Measurements from ENCODE around the gene FBXL15.

The FBXL15 gene

DNA sequence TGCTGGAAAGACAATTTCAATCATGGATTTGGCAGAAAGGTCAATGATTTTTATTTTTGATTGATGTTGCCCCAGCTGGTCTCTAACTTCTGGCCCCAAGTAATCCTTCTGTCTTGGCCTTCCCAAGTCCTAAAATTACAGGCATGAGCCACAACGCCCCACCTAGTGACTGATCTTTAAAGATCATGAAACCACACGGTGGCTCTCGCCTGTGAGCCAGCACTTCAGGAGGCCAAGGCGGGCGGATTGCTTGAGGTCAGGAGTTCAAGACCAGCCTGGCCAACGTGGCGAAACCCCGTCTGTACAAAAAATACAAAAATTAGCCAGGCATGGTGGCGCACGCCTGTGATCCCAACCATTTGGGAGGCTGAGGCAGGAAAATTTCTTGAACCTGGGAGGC is 43.3 kb downstream of the FBXL15 start:
- no peak overlapping the region for H3K4me3 ChIP-seq (replicated peaks in 1 of 2; ENCODE audit: low read depth in 2 of 2, low read length in 2 of 2)
- TF ChIP-seq, protein P1, sequence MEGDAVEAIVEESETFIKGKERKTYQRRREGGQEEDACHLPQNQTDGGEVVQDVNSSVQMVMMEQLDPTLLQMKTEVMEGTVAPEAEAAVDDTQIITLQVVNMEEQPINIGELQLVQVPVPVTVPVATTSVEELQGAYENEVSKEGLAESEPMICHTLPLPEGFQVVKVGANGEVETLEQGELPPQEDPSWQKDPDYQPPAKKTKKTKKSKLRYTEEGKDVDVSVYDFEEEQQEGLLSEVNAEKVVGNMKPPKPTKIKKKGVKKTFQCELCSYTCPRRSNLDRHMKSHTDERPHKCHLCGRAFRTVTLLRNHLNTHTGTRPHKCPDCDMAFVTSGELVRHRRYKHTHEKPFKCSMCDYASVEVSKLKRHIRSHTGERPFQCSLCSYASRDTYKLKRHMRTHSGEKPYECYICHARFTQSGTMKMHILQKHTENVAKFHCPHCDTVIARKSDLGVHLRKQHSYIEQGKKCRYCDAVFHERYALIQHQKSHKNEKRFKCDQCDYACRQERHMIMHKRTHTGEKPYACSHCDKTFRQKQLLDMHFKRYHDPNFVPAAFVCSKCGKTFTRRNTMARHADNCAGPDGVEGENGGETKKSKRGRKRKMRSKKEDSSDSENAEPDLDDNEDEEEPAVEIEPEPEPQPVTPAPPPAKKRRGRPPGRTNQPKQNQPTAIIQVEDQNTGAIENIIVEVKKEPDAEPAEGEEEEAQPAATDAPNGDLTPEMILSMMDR (IDR thresholded peaks at IDR 0.05; ENCODE audit: low read depth, low read length) = no peak

DNA sequence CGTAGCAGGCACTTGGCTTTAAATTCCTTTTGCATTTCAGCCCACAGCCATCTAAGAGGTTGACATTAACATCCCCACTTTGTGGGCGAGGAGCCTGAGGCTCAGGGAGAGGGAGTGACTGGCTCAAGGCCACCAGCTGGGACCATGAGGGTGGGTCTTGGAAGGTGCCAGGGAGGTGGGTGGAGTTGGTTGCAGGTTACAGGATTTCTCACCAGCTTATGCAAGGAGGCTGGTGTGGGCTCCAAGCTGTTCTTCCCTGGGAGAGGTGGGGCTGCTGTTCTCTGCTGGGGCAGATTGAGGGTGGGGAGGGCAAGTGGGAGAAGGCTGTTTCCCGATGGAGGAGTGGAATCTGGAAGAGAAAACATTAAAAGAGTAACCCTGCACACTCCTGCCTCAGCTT is 44.8 kb downstream of the FBXL15 start:
- TF ChIP-seq, protein P1 (IDR thresholded peaks at IDR 0.05; ENCODE audit: low read depth, low read length) = no peak
- no peak for DNase-seq (ENCODE audit: low read depth in 2 of 2)
- H3K4me3 ChIP-seq (replicated peaks in 1 of 2; ENCODE audit: low read depth in 2 of 2, low read length in 2 of 2) = no peak overlapping the region

More for the DNA sequence above, 43.3 kb downstream of the FBXL15 start:
- no peak for DNase-seq (ENCODE audit: low read depth in 2 of 2)

DNA sequence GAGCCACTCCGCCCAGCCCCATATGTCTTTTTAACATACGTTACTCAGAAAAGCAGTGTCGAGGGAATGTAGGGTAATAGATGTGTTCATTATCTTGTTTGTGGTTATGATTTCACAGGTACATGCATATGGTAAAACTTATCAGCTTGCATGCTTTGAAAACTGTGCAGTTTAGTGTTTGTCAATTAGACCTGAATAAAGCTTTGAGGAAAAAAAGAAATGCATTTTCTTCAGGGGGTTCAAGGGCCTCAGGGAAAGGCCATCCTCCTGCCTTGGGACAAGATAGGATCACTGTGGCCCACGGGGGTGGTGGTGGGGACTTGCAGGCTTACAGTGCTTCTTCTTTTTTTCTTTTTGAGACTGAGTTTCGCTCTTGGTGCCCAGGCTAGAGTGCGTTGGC is 46.7 kb downstream of the FBXL15 start:
- DNase-seq (ENCODE audit: low read depth in 2 of 2) = no peak
- TF ChIP-seq, protein P1 (IDR thresholded peaks at IDR 0.05; ENCODE audit: low read depth, low read length) = no peak

DNA sequence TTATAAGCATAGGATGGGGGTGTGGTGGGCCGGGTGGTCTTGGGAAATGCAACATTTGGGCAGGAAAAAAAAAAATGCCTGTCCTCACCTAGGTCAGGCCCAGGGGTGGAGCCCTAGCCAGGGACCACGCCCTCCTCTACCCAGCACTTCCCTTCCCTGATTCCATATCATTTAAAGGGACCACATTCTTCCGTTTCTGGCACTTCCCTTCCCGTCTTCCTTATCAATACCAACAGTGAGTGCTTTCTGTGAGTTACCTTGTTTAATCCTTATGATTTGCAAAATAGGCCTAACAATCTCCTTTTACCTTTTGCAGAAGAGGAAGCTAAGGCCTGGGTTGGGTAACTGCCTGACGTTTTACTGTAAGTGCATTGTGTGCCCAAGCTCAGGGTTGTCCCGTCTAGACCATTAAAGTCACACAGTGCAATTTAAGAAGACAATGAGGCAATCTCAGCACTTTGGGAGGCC is 47.4 kb downstream of the FBXL15 start:
- no peak overlapping the region for H3K4me3 ChIP-seq (replicated peaks in 1 of 2; ENCODE audit: low read depth in 2 of 2, low read length in 2 of 2)
- no peak for DNase-seq (ENCODE audit: low read depth in 2 of 2)
- TF ChIP-seq, protein P1 (IDR thresholded peaks at IDR 0.05; ENCODE audit: low read depth, low read length) = no peak

More for the DNA sequence above, 46.7 kb downstream of the FBXL15 start:
- H3K4me3 ChIP-seq (replicated peaks in 1 of 2; ENCODE audit: low read depth in 2 of 2, low read length in 2 of 2) = no peak overlapping the region

DNA sequence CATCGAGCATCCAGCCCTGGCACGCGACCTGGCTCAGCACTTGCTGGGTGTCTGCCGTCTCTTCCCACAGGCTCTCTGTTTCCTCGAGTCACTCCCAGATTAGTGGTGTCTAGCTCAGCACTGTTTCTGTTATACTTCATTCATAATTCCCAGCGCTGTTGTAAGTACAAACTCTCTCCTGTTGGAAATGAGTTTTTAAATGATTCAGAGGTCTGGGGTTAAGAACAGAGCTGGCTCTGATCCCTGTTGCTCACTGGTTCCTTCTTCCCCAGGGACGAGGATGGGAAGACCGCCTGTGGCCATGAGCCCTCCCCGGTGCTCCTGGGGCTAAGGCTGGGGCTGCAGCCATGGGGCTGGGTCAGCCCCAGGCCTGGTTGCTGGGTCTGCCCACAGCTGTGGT is 48.0 kb downstream of the FBXL15 start:
- TF ChIP-seq, protein P1 (IDR thresholded peaks at IDR 0.05; ENCODE audit: low read depth, low read length) = no peak
- no peak overlapping the region for H3K4me3 ChIP-seq (replicated peaks in 1 of 2; ENCODE audit: low read depth in 2 of 2, low read length in 2 of 2)

DNA sequence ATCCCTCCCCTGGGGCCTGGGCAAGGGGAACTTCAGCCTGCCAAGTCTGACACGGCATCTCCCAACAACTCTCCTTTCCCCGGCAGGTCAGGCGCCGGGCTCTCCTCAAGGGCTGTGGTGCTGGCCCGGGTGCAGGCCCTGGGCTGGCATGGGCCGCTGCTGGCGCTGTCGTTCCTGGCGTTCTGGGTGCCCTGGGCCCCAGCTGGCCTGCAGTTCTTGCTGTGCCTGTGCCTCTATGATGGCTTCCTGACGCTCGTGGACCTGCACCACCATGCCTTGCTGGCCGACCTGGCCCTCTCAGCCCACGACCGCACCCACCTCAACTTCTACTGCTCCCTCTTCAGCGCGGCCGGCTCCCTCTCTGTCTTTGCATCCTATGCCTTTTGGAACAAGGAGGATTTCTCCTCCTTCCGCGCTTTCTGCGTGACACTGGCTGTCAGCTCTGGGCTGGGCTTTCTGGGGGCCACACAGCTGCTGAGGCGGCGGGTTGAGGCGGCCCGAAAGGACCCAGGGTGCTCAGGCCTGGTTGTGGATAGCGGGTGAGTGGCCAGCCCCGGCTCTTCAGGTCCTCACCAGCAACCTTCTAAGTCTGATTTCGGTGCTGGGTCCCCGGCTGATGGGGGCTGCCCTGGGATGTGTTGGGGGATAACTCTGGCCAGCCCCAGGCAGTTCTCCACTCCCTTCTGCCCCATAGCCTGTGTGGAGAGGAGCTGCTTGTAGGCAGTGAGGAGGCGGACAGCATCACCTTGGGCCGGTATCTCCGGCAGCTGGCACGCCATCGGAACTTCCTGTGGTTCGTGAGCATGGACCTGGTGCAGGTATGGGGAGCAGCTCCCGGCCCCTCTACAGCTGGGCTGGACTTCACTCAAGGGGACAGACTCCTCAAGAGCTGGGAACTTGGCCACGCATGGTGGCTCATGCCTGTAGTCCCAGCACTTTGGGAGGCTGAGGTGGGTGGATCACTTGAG is 50.2 kb downstream of the FBXL15 start:
- TF ChIP-seq, protein P1 (IDR thresholded peaks at IDR 0.05; ENCODE audit: low read depth, low read length) = no peak
- H3K4me3 ChIP-seq (replicated peaks in 1 of 2; ENCODE audit: low read depth in 2 of 2, low read length in 2 of 2) = no peak overlapping the region
- no peak for DNase-seq (ENCODE audit: low read depth in 2 of 2)

More for the DNA sequence above, 48.0 kb downstream of the FBXL15 start:
- DNase-seq (ENCODE audit: low read depth in 2 of 2) = peak; percentile 51 to 73

Data from cardiac fibroblast (primary cell).